ENCODE measurements around the gene TGFBR2.

DNA sequence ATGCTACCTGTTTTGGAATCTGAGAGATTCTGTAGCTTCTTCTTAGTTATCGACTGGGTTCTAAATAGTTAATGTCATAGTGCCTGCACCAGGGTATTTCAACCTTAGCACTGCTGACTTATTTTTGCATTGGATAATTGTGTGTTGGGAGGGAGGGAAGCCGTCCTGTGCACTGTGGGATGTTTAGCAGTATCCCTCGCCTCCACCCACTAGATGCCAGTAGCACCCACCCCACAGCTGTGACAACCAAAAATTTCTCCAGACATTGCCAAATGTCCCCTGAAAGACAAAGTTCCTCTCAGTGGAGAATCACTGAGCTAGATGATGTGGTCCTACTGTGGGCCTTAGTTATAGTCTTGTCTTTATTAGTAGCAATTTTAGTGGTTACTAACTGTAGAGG lies 88.3 kb downstream of the TGFBR2 start:
- TF ChIP-seq EZH2phosphoT487 (IDR thresholded peaks at IDR 0.05; ENCODE audit: insufficient read depth, low read depth) (no peak), EZH2 (IDR thresholded peaks at IDR 0.05; ENCODE audit: insufficient read depth, poor library complexity, severe bottlenecking) (no peak)
